Uterus (tissue), 2 donors: ENCODE results near the gene PARD3.

Experiments
- POLR2A ChIP-seq, 2 donors: fragments of 450-650 bp; IDR thresholded peaks; one replicate each; pipeline ENCODE4 v1.6.1; 2016; ENCODE audit warnings: antibody characterized with exemption in 2 of 2, mild to moderate bottlenecking in 1 of 2, moderate library complexity in 1 of 2
- TF ChIP-seq, protein P1 (sequence below), 4 experiments: fragments of 200-600 bp in 2 of 4; fragments of 450-650 bp in 2 of 4; sonication (generic) in 2 of 4; IDR thresholded peaks; one replicate each; pipeline ENCODE4 v1.5.1; 2016 to 2019; ENCODE audit warnings: antibody characterized with exemption in 4 of 4, mild to moderate bottlenecking in 2 of 4, moderate library complexity in 1 of 4

DNA sequence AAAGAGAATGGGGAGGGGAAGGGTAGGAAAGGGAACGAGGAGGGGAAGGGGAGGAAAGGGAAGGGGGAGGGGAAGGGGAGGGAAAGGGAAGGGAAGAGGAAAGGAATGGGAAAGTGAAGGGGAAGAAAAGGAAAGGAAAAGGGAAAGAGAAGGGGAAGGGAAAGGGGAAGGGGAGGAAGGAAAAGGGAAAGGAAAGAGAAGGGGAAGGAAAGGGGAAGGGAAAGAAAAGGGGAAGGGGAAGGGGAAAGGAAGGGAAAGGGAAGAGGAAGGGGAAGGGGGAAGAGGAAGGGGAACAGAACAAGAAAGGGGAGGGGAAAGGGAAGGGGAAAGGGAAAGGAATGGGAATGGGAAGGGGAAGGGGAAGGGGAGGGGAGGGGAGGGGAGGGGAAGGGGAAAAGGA lies 352.1 kb downstream of the PARD3 start:
- TF ChIP-seq, protein P1, sequence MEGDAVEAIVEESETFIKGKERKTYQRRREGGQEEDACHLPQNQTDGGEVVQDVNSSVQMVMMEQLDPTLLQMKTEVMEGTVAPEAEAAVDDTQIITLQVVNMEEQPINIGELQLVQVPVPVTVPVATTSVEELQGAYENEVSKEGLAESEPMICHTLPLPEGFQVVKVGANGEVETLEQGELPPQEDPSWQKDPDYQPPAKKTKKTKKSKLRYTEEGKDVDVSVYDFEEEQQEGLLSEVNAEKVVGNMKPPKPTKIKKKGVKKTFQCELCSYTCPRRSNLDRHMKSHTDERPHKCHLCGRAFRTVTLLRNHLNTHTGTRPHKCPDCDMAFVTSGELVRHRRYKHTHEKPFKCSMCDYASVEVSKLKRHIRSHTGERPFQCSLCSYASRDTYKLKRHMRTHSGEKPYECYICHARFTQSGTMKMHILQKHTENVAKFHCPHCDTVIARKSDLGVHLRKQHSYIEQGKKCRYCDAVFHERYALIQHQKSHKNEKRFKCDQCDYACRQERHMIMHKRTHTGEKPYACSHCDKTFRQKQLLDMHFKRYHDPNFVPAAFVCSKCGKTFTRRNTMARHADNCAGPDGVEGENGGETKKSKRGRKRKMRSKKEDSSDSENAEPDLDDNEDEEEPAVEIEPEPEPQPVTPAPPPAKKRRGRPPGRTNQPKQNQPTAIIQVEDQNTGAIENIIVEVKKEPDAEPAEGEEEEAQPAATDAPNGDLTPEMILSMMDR (IDR thresholded peaks at IDR 0.05) = no peak
- no peak for TF ChIP-seq POLR2A (IDR thresholded peaks at IDR 0.05)
